Activated CD8-positive, alpha-beta memory T cell treated with anti-CD3 and anti-CD28 coated beads for 36 hours (primary cell): Measurements from ENCODE around the gene SLC9A9. TPM values are rescaled to one million over a fixed set of nuclear protein-coding genes. Genes with fewer than 3 reads are reported as not detected.

Source experiments
- CTCF ChIA-PET: fragments of 350-600 bp; sonication (Branson Sonifier 250); formaldehyde crosslinking; loops from one replicate; lab custom pipeline; 2021; ENCODE audit warnings: antibody characterized with exemption; lab: Charles Lee
- POLR2A ChIA-PET: fragments of 350-600 bp; sonication (Branson Sonifier 250); formaldehyde crosslinking; loops from one replicate; lab custom pipeline; 2021; ENCODE audit warnings: antibody characterized with exemption; lab: Charles Lee
- total RNA-seq, 2 experiments: library from RNA; stranded (reverse); gene quantifications; one replicate each; pipeline ENCODE4 v1.2.3, GENCODE V29; 2021

Gene SLC9A9
- total RNA-seq, 2 experiments from 2014 or later: 1.0 TPM

DNA sequence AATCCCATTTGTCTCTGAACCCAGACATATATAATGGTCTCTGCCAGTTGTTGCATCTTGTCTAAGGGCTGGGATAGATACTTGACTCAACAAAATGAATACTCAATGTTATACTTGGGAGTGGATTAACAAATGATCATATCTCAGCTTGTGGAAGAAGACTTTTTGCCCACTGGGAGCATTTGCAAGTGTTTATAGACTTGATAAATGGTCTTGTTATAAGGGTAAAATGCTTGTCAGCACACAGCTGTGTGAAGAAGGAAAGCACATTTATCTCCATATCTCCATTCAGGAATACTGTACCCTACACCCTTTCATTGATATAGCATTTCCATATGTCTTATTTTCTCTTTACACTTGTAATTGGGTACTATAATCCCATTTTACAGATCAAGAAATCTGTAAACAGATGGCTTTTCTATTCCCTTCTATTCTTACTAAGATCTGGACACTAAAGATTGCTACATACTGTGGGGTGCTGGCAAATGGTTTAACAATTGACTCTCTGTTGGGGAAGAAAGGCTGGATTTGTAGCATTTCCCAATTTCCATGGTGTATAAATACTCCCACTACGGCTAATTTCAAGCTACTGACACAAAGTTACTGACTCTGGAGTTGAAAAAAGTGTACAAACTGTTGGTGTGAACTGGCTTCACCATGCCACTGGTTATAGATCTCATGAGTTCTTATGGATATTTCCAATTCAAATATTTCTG is 574.1 kb downstream of the SLC9A9 start:
- ChIA-PET CTCF (no interaction called here), POLR2A (no interaction called here)

DNA sequence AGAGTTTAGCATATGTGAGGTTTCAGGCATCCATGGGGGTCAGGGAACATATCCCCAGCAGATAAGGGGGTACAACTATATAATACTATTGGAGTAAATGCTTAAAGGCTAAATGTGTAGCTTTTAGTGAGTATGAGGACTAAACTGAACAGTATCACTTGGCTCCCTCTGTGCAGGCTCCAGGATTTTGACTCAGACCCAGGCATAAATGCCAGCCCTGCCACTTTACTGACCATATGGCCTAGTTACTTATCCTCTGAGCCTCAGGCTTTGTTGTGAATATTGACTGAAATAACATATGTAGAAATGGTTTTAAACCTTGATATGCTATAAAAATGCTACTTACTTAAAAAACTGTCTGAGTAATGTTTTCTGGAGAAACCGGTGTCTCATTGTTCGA is 577.1 kb downstream of the SLC9A9 start:
- ChIA-PET POLR2A (no interaction called here), CTCF (no interaction called here)

DNA sequence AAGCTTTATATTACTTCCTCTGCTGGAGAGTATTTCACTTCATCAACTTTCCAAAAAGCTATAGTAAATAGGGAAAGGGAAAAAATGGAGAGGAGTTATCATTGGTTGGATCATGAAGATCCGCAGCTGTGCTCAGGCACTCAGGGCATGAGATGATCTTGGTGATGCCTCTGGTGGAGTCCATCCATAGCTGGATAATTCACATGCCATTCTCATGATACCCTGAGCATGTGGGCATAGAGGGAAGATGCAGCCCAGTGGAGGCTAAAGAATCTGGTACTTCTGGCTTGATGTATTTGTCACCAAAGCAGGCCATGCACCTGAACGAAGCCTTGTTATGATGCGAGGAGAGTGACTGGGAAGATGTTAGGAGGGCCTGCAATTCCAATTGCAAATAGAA is 578.5 kb downstream of the SLC9A9 start:
- POLR2A ChIA-PET: no interaction called here
- CTCF ChIA-PET: no interaction called here

DNA sequence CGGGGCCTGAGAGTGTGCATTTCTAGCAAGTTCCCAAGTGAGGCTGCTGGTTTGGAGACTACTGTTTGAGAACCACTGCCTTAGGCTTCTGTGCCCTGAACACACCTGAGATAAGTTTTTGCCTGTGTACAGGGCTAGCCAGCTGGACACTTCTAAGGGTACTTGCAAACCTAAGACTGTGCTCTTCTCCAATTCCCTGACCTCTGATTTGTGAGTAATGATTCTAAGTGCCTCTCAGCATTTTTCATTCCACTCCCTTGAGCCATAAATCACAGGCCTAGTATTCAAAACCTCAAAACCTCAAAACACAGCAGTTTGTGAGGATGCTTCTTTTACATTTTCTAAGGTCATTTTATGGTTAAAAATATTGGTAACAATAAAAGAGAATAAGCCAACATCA is 580.3 kb downstream of the SLC9A9 start:
- POLR2A ChIA-PET: no interaction called here
- CTCF ChIA-PET: no interaction called here

DNA sequence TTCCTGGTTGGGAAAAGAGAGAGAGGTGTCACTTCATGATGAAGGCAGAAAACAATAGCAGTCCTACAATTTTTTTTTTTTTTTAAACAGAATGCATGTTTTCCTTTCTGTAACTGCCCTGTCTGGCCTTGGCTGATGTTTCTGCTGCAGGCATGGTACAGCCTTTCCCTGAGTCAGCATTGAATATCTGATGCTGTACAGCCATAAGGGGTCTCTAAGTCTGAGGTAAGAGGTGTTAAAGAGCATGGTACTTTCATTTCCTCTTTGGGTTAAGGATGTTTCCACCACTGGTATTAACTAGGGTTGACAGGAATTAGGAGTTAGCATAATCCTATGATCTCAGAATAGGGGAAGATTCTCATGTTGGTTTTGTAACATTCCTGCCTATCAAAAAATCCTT is 581.3 kb downstream of the SLC9A9 start:
- POLR2A ChIA-PET: no interaction called here

DNA sequence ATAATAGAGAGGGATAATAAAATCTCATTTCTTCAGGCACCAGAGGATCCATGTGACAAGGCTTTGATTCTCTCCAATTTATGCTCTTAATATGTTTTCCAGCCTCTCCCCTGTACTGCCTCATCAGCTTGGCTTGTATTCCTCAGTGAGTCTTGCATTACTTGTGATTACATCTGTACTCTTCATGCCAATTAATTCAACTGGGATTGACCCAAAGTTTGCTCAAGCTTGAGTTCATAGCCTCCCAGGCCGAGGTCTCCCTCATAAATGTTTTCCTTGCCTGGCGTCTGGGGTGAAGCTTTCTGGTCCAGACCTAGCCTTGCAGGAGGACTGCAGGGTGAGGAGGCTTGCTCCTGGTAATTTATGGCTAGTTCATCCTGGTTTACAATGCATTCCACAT is 581.8 kb downstream of the SLC9A9 start:
- POLR2A ChIA-PET: no interaction called here
- CTCF ChIA-PET: no interaction called here

More for the DNA sequence above, 581.3 kb downstream of the SLC9A9 start:
- CTCF ChIA-PET: no interaction called here

DNA sequence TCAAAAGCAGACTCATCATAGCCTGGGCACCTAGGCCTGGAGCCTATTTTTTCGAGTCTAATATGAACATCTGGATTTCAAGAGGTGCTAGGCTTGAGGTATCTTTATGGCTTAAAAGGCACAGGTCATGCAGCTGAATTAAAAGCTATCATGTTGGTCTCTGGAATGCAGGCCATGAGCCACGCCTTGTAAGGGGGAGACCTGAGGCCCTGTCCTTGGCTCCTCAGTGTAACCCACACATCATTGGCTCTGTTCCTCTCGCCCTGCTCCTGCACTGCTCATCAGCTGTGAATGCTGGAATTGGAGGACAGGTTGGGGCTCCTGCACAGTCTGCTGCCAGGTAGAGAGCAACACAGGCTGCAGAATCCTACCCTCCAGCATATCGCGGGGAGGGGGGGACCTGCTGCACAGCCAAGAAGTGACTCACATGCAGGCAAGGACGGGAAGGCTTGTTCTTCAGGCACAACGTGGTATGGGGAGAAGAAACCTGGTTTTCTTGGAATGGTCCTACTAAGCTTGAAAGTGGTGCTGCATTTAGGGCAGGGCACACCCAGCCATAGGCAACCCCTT is 582.7 kb downstream of the SLC9A9 start:
- CTCF ChIA-PET: no interaction called here
- POLR2A ChIA-PET: no interaction called here

DNA sequence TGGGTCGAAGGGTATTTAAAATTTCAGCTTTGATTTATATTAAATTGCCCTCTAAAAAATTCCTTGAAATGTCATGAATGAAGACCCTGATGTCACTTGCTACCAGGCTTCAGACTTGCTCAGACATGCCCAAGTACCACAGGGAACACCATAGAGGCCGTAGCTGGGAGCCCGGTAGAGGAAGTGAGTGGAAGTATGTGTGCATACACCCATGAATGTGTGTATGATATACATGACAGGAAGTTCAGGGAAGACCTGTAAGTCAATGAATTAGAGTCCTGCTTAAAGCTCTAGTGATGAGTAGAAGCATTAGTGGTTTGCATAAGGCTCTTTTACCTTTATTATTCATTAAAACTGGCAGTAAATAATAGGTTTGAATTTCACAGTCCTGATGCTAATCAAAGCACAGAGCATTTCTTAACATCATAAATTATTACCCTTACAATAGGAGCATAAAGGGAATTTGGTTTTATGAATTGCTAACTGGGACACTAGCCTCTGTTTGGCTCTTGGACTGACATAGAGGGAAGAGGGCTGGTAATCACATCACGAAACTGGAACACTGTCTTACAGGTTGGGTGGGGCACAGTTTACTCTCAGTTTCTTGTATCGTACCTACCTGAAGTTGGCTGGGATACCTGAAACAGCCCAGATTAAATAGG is 584.3 kb downstream of the SLC9A9 start:
- POLR2A ChIA-PET: no interaction called here
- CTCF ChIA-PET: interaction anchor here (0.5 kb wide), 1 partner anchor 259 kb away, joined by 3 read pairs; no protein-coding TSS in a partner anchor

DNA sequence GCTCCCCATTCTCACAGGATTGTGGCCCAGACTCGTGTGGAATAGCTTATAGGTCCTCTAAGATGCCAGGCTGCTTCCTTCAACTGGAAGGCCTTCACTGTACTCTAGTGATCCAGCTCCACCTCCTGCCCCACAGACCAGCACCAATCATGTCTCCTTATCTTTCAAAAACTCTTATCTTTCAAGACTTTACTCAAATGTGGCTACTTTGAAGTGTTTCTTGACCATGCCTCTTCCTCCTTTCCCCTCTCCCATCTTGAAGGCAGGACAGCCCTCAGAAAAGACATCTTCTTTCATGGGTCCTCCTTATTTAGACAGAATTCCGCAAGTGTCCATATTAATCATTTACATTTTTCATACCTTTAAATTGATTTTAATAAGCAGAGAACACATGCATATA is 586.4 kb downstream of the SLC9A9 start:
- POLR2A ChIA-PET: no interaction called here
- CTCF ChIA-PET: no interaction called here

DNA sequence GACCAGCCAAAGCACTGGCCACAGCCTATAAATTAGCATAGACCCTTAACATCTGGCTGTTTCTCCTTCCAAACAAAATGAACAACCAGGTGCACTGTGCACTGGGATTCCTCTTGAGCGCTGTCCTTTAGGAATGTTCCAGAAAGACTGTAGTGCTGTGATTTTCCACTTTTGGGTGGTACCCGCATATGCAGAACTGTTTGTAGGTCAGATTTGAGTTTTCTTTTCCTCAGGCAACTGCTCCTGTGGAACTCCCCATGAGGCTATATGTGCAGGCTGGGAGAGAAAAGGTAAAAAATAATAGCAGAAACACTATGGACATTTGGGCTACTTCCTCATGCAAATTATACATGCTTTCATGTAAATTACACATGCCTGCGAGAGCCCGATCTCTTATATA is 589.6 kb downstream of the SLC9A9 start:
- CTCF ChIA-PET: no interaction called here
- POLR2A ChIA-PET: no interaction called here

DNA sequence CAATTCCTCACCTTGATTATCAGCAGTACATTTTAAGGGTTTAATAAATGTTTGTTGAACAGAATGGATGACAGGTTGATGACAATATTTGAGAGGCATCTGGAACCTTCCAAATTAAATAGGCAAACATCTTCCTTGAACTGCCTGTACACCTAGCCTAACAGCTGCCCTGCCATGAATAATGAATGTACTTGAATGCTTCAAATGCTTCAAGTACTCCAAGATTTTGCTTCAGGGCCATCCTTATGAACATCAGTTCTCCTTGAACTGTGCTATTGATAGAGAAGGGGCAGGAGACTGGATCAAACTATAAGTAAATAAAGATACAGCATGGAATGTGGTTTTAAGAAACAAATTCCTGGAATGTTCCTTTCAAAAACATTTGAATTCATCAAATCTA is 591.9 kb downstream of the SLC9A9 start:
- CTCF ChIA-PET: no interaction called here

DNA sequence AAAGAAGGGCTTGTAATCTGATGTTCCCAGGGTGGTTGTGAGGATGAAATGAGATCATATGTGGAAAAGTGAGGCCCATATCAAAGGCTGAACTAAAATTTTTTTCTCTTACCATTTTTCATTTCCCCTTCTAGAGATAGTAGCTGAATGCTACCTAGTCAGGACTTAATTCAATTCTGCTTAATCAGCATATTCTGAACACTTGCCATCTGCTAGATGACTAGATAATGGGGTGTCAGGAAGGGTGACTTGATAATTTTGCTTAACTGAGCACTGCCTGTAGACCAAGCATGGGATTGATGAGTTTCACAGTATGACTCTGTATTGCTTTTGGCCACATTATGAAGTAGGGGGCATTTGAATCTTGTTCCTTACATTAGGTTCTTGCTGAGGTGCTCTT is 592.5 kb downstream of the SLC9A9 start:
- POLR2A ChIA-PET: no interaction called here
- CTCF ChIA-PET: no interaction called here

More for the DNA sequence above, 591.9 kb downstream of the SLC9A9 start:
- POLR2A ChIA-PET: no interaction called here

DNA sequence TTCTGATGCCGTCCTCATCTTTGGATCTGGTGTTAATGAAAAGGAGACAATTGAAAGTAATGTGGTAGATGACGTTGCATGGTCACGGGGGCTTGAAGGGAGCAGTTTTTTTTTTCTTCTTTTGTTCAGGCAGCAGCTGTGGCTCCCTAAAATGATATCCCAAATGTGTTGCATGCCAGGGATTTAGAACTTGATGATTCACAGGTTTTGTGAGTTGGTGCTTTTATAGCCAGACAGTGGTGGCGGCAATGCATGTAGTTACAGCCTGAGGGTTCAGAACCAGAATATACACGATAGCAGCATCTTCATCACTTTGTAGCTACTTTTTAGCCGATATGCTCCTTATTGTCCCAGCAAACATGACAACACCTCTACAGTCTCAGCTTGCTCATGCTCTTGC is 595.3 kb downstream of the SLC9A9 start:
- POLR2A ChIA-PET: interaction anchor here (0.7 kb wide), 1 partner anchor 197 kb away, joined by 3 read pairs; no protein-coding TSS in a partner anchor
- CTCF ChIA-PET: no interaction called here

DNA sequence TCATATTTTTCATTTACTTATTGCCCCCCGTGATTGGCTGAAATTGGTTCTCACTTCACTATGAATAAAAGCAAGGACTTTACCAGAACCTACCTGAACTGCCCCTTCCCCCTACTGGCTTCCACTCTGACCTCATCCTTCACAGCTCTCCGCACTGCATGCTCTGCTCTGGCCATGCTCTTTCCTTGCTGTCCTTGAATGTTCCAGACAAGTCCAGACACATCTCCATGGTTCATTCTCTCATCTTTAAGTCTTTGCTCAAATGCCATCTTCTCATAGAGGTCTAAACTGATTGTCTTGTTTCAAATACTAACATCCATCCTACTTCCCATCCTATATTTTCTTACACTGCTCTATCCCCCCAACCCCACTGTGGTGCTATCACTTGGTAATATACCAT is 599.3 kb downstream of the SLC9A9 start:
- CTCF ChIA-PET: no interaction called here
- POLR2A ChIA-PET: no interaction called here

DNA sequence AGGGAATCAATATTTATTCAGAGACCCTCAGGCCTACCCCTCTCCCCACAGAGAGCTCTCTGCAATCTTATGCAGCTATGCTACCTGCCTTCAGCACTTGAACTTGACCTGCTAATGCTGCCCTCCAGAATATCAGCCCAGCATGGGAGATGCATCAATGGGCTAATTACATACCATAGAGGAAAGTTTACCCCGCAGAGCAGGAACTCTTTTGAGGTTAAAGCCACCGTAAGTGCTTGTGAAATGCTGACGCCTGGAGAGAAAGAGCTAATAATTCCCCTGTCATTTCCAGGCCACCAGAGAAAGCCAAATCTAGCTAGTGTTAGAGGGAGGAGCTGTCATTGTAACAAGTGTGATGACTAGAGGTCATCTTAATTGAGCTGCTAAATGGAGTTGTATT is 601.2 kb downstream of the SLC9A9 start:
- CTCF ChIA-PET: no interaction called here
- POLR2A ChIA-PET: no interaction called here

DNA sequence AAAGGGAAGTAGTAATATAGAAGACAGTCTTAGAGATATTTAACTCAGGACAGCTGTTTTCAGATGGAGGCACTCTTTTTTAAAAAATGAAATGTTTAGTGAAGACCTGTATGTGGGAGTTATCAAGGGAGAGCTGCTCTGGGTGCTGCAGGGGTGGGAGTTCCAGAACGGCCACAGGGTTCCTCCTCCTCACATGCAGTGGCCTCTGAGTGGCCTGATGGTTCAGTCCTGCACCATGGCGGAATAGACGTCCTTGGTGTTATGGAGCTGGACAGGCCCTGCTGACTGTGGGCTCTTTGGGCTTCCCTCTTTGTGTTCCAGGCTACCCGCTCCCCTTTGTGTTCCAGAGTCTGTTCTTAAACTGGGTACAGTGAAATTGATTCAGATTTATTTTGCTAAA is 602.6 kb downstream of the SLC9A9 start:
- POLR2A ChIA-PET: no interaction called here
- CTCF ChIA-PET: no interaction called here

DNA sequence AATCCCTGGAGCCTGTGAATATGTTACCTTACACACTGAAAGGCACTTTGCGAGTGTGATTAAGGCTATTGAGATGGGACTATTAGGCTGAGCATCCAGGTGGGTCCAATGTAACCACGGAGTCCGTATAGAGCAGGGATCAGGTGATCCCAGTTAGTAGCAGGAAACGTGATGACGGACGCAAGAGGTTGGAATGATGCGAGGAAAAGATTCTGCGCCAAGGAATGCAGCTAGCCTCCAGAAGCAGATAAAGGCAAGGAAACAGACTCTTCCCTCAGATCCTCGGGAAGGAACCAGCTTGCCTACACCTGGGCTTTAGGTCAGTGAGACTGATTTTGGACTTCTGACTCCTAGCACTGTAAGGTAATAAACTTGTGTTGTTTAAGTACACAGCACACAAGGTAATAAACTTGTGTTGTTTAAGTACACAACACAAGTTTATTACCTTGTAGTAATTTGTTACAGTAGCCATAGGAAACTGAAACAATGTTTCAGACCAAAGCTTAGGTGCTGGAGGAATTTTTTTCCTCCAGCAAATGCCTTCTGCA is 603.7 kb downstream of the SLC9A9 start:
- ChIA-PET POLR2A (no interaction called here), CTCF (no interaction called here)

DNA sequence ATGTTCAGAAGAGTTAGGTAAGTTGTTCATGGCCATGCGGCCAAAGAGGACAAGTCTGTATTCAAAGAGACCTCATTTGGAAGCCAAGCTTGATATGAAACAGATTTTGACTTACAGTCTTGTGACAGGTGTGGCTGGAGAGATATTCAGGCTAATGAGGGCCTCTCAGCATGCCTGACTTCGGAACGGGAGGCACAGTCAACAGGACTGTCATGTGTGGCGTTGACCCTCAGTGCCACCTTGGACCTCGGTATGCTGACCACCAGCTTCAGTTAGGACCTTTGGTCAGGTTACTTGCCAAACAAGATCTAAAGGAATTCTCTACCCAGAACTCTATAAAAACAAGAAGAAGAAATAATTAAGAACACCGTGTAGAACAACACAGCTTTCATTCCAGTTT is 604.6 kb downstream of the SLC9A9 start:
- POLR2A ChIA-PET: no interaction called here
- CTCF ChIA-PET: no interaction called here

DNA sequence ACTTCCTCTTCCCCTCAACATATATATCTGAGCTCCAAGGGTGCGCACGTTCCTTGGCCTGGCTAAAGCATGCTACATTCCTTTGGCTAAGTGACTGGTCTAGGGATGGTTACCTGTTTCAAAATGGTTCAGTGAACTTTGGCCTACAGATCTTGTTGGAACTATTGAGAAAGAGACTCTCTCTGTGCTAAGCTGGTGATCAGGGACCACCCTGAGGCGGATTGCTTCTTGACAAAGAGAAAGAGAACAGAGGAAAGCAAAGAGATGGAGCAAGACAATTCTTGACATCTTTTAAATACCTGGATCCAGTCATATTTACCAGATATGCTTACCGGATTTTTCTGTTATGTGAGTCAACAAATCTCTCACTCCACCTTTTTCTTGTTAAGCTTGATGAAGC is 605.6 kb downstream of the SLC9A9 start:
- CTCF ChIA-PET: no interaction called here
- POLR2A ChIA-PET: no interaction called here

DNA sequence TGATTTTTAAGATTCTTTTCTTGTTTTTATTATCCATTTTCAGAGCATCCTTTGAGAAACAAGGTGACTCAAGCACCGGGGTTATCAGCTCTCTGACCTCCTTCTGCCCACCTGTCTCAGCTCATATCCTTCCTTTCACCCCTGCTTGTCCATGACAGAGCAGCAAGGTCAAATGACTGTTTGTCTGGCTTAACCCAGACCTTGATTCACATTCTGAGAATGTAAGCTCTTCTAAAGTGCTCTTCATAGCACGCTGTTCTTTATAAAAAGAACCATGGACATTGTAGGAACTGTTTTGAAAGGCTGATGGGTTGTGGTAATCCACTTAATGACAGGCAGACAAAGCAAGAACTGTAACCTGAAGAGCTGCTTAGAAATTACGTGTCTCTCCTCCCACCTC is 606.2 kb downstream of the SLC9A9 start:
- POLR2A ChIA-PET: no interaction called here
- CTCF ChIA-PET: no interaction called here

DNA sequence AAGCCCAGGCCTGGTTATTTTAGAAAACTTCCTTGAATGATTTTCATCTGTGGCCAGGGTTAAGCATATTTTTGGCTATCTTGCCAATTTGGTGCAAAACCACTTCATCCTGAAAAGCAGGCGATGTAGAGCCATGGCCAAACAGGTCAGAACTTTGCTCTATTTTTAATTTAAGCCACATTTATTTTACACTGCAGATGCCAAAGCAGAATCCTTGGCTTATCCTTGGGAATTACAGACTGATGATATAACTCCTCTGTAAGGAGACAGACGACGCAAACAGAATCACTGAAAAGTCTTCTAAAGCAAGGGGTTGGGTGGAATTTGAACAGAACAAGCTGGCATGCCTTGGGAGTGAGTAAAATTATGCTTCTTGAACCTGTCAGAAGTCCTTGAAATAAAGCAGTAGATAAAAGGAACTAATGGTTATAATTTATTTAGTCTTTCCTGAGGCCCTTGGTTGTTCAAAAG is 606.8 kb downstream of the SLC9A9 start:
- CTCF ChIA-PET: no interaction called here

More for the DNA sequence above, 606.8 kb downstream of the SLC9A9 start:
- POLR2A ChIA-PET: no interaction called here
